HG03175 (cell line): ENCODE data around the gene ACACB.

ENCODE experiments used
- ATAC-seq: cut with Tn5 transposase; IDR thresholded peaks from one replicate; pipeline ENCODE4 v1.9.1; 2021; ENCODE audit warnings: mild to moderate bottlenecking, moderate library complexity; ENCODE audit not compliant: unreplicated experiment

ACACB gene

DNA sequence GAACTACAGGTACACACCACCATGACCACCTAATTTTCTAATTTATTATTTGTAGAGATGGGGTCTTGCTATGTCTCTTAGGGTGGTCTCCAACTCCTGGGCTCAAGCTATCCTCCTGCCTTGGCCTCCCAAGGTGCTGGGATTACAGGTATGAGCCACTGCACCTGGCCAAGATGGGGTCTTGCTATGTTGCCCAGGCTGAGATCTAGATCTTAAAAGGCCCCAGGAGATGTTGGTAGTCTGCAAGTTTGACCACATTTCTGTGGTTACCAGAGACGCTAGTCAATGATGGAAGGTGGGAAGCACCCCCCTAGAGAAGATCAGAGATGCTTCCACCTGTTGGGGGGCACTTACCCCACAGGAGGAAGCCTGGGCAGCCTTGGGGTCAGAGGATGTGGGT, 158.0 kb downstream of the ACACB start:
- no peak for ATAC-seq

DNA sequence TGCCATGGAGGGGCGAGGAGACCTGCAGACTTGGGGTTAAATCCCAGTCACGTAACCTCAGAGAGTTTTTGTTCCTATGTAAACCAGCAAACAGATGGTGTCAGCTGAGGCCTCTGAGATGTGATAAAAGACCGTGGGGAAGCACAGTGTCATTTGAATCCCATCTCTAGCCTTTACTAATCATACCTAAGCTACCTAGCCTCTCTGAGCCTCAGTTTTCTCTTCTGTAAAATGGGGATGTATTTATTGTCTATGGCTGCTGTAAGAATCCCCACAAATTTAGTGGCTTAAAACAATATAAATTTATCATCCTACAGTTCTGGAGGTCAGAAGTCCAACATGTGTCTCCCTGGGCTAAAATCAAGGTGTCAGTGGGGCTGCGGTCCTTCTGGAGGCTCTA, 158.8 kb downstream of the ACACB start:
- ATAC-seq, result no peak

DNA sequence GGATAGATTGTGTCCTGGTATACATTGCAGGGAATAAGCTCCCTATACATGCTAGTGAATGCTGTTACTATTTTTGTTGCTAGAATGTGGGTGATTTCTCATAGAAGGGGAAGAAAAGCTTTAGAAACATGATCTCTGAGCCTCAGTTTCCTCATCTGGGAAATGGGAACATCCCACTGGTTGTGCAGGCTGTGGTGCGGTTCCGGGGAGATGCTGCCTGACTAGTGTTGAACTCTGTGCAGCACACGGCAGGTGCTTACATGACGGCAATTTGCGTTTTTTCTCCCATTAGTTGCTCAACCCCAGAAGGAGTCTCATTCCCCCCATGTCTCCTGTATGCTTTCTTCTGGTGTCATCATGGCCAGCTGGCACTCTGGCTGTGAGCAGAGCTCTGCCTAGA, 159.8 kb downstream of the ACACB start:
- ATAC-seq, result no peak

DNA sequence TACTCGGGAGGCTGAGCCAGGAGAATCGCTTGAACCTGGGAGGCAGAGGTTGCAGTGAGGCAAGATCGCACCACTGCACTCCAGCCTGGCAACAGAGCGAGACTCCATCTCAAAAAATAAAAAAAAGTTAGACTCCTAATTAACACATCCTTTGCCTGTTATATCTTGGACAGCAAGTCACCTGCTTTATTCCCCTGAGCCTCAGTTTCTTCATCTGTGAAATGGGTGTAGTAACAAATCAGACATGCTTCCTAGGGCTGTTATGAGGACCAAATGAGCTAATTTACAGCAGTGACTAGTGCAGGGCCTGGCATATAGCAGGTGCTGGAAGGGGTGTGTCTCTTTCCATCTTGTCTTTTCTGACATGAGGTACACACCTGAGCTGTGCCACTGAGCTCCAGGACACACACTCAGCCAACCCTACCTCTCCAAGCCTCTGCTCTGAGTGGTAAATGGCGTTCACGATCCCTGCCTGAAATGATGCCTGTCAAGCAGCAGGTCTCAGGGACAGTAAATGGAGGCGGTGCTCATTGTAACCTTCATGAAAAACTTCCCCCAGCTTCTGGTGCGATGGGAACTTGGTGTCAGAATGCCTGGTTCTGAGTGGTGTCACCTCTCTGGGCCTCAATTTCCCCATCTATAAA, 161.0 kb downstream of the ACACB start:
- no peak for ATAC-seq

DNA sequence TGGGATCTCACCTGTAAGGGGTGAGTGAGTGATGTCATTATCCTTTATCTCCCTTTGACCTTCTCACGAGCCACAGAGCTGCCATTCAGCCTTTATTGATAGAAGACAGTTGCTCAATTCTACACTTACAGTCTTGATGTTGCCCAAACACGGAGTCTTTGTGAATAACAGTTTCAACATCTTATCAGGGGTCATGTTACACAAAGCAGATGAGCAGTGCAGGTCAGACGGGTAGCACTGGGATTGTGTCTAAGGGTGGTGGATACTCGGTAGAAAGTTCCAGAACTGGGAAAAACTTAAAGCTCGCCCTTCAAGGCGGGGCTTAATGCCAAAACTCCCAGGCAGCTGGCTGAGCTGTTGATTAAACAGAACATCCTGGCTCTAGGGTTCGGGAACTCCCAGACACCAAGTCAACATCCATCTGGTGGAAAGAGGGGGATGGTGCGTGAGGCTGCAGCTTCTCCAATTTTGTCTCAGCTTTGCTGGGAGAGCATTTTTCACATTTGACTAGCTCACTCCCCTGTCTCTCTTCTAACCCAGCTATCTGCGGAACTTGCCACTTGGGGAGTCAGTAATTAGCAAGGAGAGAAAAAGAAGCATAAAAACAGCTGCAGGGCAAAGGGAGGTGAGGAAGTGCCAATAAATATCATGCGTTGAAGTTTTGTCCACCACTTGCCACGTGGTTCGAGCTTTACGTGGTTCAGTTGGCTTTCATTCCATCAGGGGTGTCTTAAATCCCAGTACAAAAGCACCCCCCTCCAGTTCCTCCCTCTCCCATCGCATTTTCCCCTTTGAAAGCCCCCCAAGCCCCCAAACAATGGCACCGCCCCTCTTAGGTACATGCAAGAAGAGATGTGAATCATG, 161.7 kb downstream of the ACACB start:
- ATAC-seq, result no peak

DNA sequence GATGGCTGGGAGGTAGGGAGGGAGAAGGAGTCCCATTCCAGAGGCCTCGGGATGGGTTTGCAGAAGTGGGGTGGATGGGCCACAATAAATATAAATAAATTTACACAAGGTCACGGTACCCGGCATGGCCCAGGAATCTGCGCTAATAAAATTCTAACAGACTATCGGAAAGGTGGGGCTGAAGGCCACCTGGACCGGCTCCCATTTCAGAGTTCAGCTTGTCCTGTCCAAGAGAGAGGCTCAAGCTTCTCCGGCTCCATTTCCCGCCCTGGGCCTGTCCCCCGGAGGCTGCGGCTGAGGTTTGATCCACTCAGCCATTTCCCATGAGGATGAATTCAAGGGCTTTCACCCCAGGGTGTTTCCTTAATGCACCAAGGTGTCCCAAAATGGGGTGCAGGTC, 162.5 kb downstream of the ACACB start:
- ATAC-seq, result no peak

DNA sequence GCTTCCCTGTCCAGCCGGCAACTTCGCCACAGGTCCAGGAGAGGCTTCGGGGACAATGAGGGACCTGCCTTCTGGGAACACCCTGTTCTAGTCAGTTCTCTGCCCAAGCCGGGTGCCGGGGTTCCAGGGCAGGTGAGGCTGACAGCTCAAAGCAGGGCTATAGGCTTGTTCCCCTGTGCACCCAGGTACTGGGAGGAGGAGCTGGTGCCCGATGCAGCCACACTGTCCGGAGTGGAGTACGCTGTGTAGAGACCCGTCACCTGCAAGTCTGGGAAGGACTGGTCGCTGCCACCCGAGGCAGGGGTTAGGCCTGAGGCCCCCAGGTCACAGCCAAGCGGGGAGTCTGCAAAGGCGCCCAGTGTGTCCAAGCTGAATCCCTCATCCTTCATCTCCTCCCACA, 163.1 kb downstream of the ACACB start:
- no peak for ATAC-seq

DNA sequence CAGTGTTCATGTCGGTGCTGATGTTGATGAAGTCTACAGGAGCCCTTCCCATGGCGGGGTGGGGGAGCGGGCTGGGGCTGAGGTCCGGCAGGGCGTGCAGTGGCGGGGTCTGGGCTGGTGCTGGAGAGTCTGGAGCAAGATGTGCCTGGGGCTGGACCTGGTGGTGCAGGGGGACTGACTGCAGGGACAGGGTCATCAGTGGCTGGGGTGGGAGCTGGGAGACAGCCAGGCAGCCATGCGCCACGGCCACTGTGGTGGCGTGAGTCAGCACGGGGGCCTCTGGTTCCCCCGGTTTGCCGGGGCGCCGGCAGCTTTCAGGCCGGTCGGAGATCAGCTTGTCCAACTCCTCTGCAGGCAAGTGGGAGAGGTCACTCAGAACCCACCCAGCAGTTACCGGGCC, 165.1 kb downstream of the ACACB start:
- no peak for ATAC-seq

DNA sequence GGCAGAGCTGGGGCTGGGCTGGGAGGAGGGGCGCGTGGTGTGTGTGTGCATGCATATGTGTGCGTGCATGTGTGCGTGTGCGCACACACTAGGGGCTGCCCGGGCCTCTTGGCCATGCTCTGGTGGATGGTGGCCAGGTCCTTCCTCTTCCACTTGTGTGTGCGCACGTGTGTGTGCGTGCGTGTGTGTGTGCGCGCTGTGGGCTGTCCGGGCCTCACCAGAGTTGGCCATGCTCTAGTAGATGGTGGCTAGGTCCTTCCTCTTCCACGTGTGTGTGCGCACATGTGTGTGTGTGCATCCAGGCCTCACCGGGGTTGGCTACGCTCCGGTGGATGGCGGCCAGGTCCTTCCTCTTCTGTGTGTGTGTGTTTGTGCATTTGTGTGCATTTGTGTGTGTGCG, 168.0 kb downstream of the ACACB start:
- ATAC-seq, result no peak

DNA sequence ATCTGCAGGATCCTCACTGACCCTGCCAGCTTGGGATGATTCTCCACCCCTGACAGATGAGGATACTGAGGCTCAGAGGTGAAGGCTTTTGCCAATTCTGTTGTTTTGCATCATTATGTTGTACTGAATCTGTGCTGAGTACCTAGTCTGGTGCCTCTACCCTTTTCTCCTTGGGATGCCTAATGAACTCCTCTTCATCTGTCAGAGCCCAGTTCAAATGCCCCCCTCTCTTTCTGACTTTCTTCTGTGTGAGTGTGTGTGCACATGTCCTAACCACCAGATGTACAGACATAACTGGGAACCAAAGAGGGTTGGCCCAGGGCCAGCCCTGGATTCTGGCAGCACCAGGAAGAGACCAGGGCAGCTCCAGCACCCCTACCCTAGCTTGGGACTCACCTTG, 169.9 kb downstream of the ACACB start:
- no peak for ATAC-seq

DNA sequence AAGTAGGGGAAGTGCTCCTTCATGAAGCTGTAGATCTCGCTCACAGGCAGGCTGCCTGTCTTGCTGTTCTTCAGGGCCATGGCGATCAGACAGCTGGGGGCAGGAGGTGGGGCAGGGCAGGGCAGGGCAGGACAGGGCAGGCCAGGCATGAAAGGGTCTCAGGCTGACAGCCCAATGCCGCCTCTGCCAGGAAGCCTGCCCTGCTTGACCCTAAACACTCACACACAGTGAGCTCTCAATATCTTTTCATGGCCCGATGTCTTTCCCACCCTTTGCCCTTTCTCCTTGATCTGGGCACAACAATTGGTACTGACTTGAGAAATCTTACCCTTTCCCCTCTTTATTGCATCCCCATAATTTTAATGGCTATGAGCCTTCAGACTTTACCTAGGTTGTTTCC, 170.3 kb downstream of the ACACB start:
- no peak for ATAC-seq

DNA sequence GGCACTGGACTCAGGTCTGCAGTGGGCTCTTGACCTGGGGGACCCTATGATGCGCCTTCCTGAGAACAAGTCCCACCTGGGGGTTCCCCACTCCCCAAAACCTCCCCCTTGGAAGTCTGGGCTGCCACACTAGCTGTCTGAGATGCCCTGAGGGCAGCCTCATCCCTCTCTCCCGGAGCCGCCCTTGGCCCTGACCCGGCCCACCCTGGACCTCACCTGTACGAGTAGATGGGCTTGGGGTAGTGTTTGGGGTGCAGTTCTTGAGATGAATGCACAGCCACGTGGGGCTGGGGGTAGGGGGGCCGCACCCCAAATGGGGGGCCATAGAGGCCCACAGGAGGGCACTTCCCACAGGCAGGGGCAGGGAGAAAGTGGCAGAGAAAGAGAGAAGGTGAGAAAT, 170.8 kb downstream of the ACACB start:
- no peak for ATAC-seq

DNA sequence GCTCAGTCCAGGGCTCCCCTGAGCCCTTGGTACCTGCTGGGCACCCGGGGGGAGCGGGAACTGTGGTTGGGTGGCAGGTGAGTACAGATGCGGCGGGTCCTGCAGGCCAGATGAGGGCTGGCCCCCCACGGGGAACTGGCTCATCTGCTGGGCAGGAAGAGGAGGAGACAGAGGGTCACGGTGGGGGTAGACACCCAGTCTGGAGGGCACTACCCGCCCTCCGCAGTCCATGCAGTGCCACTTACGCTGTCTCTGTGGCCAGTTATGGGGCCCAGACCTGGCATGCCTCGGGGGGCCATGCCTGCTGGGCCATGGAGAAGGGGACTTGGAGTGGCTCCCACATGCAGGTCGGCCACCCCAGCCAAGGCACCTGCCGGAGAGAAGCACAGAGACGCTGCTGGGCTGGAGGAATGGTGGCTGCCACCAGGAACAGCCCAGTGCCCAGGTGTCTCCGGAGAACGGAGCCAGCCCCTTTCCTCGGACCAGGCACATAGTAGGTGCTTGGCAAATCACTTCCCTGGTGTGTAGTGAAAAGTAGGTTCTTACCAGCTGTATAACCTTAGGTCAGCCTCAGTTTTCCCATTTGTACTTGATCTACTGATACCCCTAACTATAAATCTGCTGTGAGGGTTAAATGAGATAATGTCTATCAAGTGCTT, 171.6 kb downstream of the ACACB start:
- ATAC-seq, result no peak

DNA sequence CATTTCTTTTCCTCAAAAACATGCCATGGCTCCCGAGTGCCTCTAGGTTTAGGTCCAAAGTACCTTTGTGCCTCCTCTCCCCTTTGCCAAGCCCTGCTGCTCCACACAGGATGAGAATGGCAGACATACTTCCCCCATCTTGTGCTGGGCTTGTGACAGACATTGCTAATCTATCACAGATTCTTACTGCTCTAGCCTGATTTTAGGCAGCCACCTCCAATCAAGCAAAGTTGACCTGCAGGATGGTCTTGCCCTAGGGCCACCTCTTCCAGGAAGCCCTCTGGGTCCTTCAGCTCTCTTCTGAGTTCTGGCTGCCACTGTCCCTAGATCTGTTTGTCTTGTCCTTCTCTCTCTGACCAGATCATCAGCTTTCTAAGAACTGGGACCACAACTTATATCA, 172.2 kb downstream of the ACACB start:
- ATAC-seq, result no peak

DNA sequence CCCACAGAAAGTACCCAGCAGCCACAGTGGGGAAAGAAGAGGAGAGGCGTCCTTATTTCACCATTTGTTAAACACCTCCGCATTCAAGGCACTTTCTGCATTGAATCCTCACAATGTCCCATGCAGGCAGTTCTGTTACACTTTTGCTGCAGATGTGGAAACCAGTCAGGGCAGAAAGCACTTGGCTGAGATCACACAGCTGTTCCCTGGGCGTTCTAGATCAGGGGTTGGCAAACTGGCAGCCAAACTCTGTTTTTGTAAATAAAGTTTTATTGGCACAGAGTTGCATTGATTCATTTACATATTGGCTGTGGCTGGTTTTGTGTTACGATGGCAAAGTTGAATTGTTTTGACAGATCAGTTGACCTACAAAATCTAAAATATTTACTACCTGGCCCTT, 172.6 kb downstream of the ACACB start:
- ATAC-seq, result no peak

DNA sequence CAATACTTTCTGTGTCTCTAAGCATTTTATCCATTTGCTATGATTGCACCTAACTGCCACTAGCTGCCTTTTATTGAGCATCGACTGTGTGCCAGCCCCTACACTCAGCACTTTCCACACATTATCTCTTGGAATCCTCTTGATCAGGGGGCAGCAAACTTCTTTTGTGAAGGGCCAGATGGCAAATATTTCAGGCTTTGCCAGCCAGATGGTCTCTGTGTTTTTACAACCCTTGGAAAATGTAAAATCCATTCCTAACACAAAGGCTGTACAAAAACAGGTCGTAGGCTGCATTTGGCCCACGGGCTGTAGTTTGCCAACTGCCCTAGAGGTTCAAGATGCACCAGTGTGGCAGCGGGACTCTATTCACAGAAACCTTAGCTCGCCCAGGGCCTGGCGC, 173.2 kb downstream of the ACACB start:
- ATAC-seq, result no peak

DNA sequence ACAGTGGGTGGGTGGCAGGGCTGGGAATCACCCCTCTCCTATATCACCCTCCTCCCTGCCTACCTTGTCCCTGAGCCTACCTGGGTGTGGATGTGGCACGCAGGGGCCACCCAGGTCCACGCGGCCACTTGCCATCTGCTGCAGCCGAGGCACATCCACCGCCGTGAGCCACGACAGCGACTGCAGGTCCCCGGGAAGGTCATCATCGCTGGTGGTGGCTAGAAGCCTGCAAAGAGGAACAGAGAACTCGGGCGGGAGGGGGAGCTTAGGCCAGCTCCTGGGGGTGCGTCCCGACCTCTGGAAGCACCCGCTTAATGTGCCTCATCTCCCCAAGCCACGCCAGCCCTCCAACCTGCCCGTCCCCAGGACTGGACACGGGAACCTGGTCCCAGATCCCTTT, 173.7 kb downstream of the ACACB start:
- ATAC-seq, result no peak

DNA sequence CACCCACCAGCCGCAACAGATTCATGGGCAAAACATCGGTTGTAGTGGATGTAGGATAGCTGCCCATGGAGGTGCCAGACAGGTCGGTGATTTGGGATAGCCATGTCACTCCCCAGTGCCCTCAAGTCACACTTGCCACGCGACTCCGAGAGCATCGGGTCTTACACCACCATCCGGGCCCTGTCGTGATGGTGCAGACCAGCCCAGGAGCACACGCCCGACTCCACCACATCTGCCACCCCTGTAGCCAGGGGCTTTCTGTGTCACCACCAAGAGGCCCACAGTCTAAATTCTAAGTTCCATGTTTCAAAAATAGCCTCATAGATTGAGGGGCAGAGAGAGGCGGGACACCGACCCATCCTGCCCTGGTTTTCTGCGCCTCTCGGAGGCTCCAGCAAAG, 174.7 kb downstream of the ACACB start:
- ATAC-seq, result no peak

DNA sequence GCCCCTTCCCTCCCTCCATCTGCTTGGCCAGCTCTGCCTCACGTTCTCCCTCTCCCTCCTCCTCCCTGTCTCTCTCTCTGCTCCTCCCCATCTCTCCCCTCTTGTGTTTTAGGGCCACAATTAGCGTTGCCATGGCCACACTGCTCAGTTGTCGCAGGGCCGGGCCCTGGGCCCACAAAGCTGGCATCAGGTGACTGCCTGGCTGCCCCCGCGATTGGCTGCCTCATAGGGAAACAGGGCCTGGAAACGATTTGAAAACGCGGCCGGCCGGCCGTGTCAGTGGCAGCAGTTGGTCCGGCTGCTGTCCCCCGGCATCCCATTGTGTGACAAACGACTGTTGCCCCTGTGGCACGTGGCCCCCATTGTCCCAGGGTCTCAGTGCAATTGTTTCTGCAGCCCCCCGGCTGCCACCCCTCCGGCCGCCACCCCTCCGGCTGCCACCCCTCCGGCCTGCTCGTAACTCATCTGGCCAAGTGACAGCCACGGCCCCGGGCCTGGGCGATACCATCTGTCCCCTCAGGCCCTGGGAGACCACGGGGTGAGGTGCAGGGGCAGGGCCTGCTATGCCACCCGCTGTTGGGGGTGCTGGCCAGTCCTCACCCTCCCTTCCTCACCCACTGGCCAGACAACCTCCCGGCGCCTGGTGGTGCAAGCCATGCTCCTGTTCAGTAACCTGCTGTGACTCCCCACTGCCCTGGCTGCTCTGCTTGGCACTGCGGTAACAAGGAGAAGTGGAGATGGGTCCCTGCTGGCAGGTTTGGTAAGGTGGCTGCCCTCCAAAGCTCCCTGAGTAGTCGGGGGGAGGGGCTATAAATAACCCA, 175.3 kb downstream of the ACACB start:
- no peak for ATAC-seq

DNA sequence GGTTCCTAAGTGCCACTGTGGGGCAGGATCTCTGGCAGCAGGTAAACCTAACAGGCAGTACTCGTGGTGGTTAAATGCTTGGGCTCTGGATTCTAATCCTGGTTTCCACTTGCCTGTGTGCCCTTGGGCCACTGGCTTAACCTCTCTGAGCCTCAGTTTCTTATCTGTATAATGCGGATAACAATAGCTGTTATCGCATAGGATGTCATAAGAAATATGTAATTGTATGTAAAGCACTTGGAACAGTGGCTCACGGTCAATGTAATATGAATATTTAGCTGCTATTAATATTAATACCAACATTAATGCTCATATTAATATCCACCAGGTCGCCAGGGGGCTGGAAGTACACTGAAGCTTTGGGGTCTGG, 175.9 kb downstream of the ACACB start:
- no peak for ATAC-seq

DNA sequence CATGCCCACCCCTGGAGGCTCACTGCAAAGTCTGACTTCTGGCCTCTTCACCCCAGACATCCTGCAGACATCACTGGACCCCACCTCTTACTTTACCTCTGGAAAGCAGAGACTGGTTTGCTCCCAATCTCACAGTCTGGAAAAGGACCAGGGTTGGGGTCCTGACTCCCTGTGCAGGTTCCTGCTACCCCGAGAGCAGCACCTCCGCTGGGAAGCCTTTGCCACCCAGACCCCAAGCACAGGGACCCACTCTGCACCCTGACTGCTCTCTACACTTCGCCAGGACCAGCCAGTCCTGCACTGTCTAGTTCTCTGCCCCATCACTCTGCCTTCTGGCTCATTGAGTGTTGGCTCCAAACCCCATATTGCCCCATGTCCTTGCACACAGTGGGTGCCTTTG, 176.7 kb downstream of the ACACB start:
- ATAC-seq, result no peak
